ENCODE results near the gene ZRANB3.

DNA sequence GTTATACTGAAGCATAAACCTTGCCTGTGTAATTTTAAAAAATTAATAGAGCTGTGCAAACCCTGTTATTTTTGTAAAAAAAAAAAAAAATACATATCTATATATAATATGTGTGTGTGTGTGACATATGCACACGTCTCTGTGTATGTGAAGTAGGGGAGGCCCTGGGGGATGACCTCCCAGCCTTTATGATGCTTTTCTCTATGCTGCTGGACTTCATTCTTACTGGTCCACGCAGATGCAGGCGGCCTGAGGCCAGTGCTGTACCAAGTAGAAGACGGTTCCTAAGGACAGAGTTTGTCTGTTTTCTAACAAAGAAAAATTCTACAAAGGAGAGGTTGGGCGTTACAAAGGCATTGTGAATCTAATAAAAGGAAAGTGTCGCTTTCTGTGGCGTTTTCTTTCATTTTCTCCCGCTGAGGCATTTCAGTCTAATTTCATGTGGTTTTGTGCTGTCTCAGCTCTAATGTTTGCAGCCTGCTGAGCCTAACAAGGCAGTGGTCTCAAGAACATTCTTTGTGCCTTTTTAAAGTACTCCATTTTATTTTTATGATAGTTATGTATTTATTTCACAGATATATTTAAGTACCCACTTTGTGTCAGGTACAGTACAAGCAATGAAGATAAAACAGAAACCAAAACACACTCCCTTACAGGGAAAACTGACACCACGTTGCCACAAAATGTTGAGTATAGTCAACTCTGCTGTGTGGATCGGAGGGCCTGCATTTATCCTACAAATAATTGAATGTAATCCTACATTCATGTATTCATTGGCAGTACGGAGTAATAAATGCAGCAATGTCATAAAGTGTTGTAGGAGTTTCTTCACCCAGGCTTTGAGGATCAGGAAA lies 360.9 kb downstream of the ZRANB3 start:
- TF ChIP-seq HNF4A (CRISPR knock-in tag; IDR thresholded peaks at IDR 0.05): no peak
- no peak for TF ChIP-seq KDM5B (CRISPR knock-in tag; IDR thresholded peaks at IDR 0.05; ENCODE audit: borderline replicate concordance)
- TF ChIP-seq MXI1 (IDR thresholded peaks at IDR 0.05; ENCODE audit: borderline replicate concordance, low read depth, low read length): no peak
- TF ChIP-seq, protein P1, sequence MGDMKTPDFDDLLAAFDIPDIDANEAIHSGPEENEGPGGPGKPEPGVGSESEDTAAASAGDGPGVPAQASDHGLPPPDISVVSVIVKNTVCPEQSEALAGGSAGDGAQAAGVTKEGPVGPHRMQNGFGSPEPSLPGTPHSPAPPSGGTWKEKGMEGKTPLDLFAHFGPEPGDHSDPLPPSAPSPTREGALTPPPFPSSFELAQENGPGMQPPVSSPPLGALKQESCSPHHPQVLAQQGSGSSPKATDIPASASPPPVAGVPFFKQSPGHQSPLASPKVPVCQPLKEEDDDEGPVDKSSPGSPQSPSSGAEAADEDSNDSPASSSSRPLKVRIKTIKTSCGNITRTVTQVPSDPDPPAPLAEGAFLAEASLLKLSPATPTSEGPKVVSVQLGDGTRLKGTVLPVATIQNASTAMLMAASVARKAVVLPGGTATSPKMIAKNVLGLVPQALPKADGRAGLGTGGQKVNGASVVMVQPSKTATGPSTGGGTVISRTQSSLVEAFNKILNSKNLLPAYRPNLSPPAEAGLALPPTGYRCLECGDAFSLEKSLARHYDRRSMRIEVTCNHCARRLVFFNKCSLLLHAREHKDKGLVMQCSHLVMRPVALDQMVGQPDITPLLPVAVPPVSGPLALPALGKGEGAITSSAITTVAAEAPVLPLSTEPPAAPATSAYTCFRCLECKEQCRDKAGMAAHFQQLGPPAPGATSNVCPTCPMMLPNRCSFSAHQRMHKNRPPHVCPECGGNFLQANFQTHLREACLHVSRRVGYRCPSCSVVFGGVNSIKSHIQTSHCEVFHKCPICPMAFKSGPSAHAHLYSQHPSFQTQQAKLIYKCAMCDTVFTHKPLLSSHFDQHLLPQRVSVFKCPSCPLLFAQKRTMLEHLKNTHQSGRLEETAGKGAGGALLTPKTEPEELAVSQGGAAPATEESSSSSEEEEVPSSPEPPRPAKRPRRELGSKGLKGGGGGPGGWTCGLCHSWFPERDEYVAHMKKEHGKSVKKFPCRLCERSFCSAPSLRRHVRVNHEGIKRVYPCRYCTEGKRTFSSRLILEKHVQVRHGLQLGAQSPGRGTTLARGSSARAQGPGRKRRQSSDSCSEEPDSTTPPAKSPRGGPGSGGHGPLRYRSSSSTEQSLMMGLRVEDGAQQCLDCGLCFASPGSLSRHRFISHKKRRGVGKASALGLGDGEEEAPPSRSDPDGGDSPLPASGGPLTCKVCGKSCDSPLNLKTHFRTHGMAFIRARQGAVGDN (CRISPR knock-in tag; IDR thresholded peaks at IDR 0.05): no peak
- TF ChIP-seq, protein P2, sequence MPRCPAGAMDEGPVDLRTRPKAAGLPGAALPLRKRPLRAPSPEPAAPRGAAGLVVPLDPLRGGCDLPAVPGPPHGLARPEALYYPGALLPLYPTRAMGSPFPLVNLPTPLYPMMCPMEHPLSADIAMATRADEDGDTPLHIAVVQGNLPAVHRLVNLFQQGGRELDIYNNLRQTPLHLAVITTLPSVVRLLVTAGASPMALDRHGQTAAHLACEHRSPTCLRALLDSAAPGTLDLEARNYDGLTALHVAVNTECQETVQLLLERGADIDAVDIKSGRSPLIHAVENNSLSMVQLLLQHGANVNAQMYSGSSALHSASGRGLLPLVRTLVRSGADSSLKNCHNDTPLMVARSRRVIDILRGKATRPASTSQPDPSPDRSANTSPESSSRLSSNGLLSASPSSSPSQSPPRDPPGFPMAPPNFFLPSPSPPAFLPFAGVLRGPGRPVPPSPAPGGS (CRISPR knock-in tag; IDR thresholded peaks at IDR 0.05): no peak
- no peak for TF ChIP-seq MED13 (CRISPR knock-in tag; IDR thresholded peaks at IDR 0.05)

Data from HepG2 (cell line).